ENCODE data around the gene SGMS1. TPM values are rescaled to one million over a fixed set of nuclear protein-coding genes. Genes with fewer than 3 reads are reported as not detected.

SGMS1 gene
- total and polyA plus RNA-seq, 2 donors (not counting 1 experiment from before 2014, with no cell fraction given), result 10.0 to 43.5 TPM

DNA sequence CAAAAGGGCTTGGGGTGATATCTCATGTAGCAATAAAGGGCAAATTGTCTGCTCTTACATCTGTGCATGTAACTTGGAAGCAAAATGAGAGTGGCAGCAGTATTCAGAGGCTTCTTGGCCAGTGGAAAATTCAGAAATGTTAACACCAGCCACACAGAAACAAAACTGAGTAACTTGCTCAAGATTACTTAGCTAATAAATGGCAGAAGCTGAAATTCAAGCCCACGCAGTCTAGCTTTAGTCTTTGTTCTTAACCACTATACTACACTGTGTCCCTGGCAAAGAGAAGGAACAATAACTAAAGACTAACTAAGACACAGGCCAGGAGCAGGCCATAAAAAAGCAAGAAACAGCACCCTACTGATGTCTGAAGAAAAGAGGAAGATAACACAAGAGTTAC lies 186.5 kb downstream of the SGMS1 start:
- no peak for ATAC-seq (ENCODE audit: low read depth)
- TF ChIP-seq, protein P1, sequence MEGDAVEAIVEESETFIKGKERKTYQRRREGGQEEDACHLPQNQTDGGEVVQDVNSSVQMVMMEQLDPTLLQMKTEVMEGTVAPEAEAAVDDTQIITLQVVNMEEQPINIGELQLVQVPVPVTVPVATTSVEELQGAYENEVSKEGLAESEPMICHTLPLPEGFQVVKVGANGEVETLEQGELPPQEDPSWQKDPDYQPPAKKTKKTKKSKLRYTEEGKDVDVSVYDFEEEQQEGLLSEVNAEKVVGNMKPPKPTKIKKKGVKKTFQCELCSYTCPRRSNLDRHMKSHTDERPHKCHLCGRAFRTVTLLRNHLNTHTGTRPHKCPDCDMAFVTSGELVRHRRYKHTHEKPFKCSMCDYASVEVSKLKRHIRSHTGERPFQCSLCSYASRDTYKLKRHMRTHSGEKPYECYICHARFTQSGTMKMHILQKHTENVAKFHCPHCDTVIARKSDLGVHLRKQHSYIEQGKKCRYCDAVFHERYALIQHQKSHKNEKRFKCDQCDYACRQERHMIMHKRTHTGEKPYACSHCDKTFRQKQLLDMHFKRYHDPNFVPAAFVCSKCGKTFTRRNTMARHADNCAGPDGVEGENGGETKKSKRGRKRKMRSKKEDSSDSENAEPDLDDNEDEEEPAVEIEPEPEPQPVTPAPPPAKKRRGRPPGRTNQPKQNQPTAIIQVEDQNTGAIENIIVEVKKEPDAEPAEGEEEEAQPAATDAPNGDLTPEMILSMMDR (IDR thresholded peaks at IDR 0.05), result no peak
- no peak for TF ChIP-seq EZH2 (IDR thresholded peaks at IDR 0.05; ENCODE audit: borderline replicate concordance, insufficient read depth, low read depth, low read length, poor library complexity, severe bottlenecking)
- 100% methylated on average over 1 of the region's 1 CpG for WGBS (ENCODE audit: insufficient coverage)

DNA sequence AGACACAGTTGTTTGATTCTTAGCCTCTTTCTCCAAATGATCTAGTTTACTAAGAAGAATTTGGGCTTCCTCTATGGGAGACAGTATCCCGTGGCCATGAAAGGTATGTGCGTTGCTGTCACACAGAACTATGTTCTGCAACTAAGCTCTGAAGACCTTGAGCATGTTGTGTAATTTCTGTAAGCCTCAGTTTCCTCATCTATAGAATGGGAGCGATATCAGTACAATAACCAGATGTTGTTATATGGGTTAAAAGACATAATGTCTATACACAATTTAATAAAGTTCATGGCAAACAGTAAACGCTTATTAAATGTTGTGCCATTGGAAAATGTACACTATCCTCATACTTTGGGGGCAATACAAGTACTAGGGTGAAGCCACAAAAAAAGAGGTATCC lies 187.0 kb downstream of the SGMS1 start:
- WGBS (ENCODE audit: insufficient coverage), result no CpG with 5 or more reads among the region's 4 CpGs
- Histone ChIP-seq H3K9ac (ENCODE audit: low read length) (no peak overlapping the region), H3K36me3 (replicated peaks in 1 of 2; ENCODE audit: control extremely low read depth in 1 of 2, control insufficient read depth in 1 of 2, extremely low read depth in 1 of 2, insufficient read depth in 2 of 2, low read length in 1 of 2) (peaks cover 0 to 3% of the 10 kb centered on the region in 2 experiments), H3K4me1 (ENCODE audit: control insufficient read depth in 2 of 2, insufficient read depth in 2 of 2, low read length in 2 of 2) (peaks cover 0 to 1% of the 10 kb centered on the region in 2 donors), H3K9me3 (ENCODE audit: control extremely low read depth in 1 of 3, control insufficient read depth in 2 of 3, insufficient read depth in 1 of 3, low read length in 2 of 3) (no peaks in the 10 kb centered on the region), H3K79me2 (ENCODE audit: control insufficient read depth, insufficient read depth, low read length) (peaks cover 4% of the 10 kb centered on the region), H3K4me3 (ENCODE audit: control extremely low read depth in 1 of 5, extremely low read depth in 1 of 5, insufficient read depth in 1 of 5, low read depth in 2 of 5, low read length in 4 of 5) (no peak overlapping the region), H4K20me1 (ENCODE audit: control insufficient read depth, insufficient read depth, low read length, poor library complexity, severe bottlenecking) (no peaks in the 10 kb centered on the region), H3K27ac (ENCODE audit: low read length in 2 of 2) (no peak overlapping the region), H2AFZ (ENCODE audit: insufficient read depth, low read depth, low read length, poor library complexity, severe bottlenecking) (no peak overlapping the region), H3K4me2 (replicated peaks; ENCODE audit: low read depth, low read length, poor library complexity, severe bottlenecking) (no peak overlapping the region), H3K27me3 (replicated peaks in 1 of 4; ENCODE audit: control extremely low read depth in 1 of 4, control insufficient read depth in 3 of 4, insufficient read depth in 4 of 4, low read length in 3 of 4) (no peaks in the 10 kb centered on the region)
- no peak for ATAC-seq (ENCODE audit: low read depth)
- ChIA-PET CTCF (no interaction called here), POLR2A (no interaction called here)
- H3K4me3 Mint-ChIP-seq, result no peak overlapping the region
- no peaks in the 10 kb centered on the region for H3K9me3 Mint-ChIP-seq (ENCODE audit: insufficient read depth)
- H3K27me3 Mint-ChIP-seq, result no peaks in the 10 kb centered on the region
- no peak for TF ChIP-seq EZH2 (IDR thresholded peaks at IDR 0.05; ENCODE audit: borderline replicate concordance, insufficient read depth, low read depth, low read length, poor library complexity, severe bottlenecking)
- TF ChIP-seq, protein P1 (IDR thresholded peaks at IDR 0.05), result no peak
- DNase-seq, result no peak
- H3K4me1 Mint-ChIP-seq, result peaks cover 13% of the 10 kb centered on the region
- intact Hi-C loops (cut with micrococcal nuclease), result no loop called here
- H3K27ac Mint-ChIP-seq, result no peak overlapping the region

More for the DNA sequence above, 186.5 kb downstream of the SGMS1 start:
- Mint-ChIP-seq H3K9me3 (ENCODE audit: insufficient read depth) (no peaks in the 10 kb centered on the region), H3K4me1 (peaks cover 10% of the 10 kb centered on the region), H3K27me3 (no peaks in the 10 kb centered on the region), H3K4me3 (no peak overlapping the region), H3K27ac (no peak overlapping the region)
- Histone ChIP-seq H3K4me2 (replicated peaks; ENCODE audit: low read depth, low read length, poor library complexity, severe bottlenecking) (no peak overlapping the region), H3K4me1 (ENCODE audit: control insufficient read depth in 2 of 2, insufficient read depth in 2 of 2, low read length in 2 of 2) (no peaks in the 10 kb centered on the region), H3K4me3 (ENCODE audit: control extremely low read depth in 1 of 5, extremely low read depth in 1 of 5, insufficient read depth in 1 of 5, low read depth in 2 of 5, low read length in 4 of 5) (no peak overlapping the region), H3K36me3 (replicated peaks in 1 of 2; ENCODE audit: control extremely low read depth in 1 of 2, control insufficient read depth in 1 of 2, extremely low read depth in 1 of 2, insufficient read depth in 2 of 2, low read length in 1 of 2) (peaks cover 0 to 3% of the 10 kb centered on the region in 2 experiments), H2AFZ (ENCODE audit: insufficient read depth, low read depth, low read length, poor library complexity, severe bottlenecking) (no peak overlapping the region), H3K27me3 (replicated peaks in 1 of 4; ENCODE audit: control extremely low read depth in 1 of 4, control insufficient read depth in 3 of 4, insufficient read depth in 4 of 4, low read length in 3 of 4) (no peaks in the 10 kb centered on the region), H3K79me2 (ENCODE audit: control insufficient read depth, insufficient read depth, low read length) (peaks cover 4% of the 10 kb centered on the region), H3K27ac (ENCODE audit: low read length in 2 of 2) (no peak overlapping the region), H4K20me1 (ENCODE audit: control insufficient read depth, insufficient read depth, low read length, poor library complexity, severe bottlenecking) (no peaks in the 10 kb centered on the region), H3K9me3 (ENCODE audit: control extremely low read depth in 1 of 3, control insufficient read depth in 2 of 3, insufficient read depth in 1 of 3, low read length in 2 of 3) (no peaks in the 10 kb centered on the region), H3K9ac (ENCODE audit: low read length) (no peak overlapping the region)
- no peak for DNase-seq
- CTCF ChIA-PET, result no interaction called here
- intact Hi-C loops (cut with micrococcal nuclease), result no loop called here
- POLR2A ChIA-PET, result no interaction called here
